T-helper 1 cell treated with Interleukin-12 subunit alpha and Interleukin-12 subunit beta and Interleukin-4 antibody, amounts not matched to agents 30 μg/mL and 1 μg/mL, for 36 hours (primary cell): ENCODE results near the gene OR2A25.
"Not testable (repeated sequence)": the region's sequence is repeated elsewhere in the genome, so short reads cannot be mapped to it uniquely, and the experiment has no call there.

Experiments
- H3K27ac Mint-ChIP-seq: one replicate; pipeline ENCODE4 v1.8.0; 2021; ENCODE audit warnings: mild to moderate bottlenecking, mixed read lengths
- H3K27me3 Mint-ChIP-seq: one replicate; pipeline ENCODE4 v1.8.0; 2021; ENCODE audit warnings: low read depth, mixed read lengths
- H3K36me3 Mint-ChIP-seq: one replicate; pipeline ENCODE4 v1.8.0; 2021; ENCODE audit warnings: low read depth, mixed read lengths
- H3K4me1 Mint-ChIP-seq: one replicate; pipeline ENCODE4 v1.8.0; 2021; ENCODE audit warnings: low read depth, mixed read lengths
- H3K4me3 Mint-ChIP-seq: one replicate; pipeline ENCODE4 v1.8.0; 2021; ENCODE audit warnings: mild to moderate bottlenecking, moderate library complexity, mixed read lengths
- H3K9me3 Mint-ChIP-seq: one replicate; pipeline ENCODE4 v1.8.0; 2021; ENCODE audit warnings: mixed read lengths

OR2A25 gene

DNA sequence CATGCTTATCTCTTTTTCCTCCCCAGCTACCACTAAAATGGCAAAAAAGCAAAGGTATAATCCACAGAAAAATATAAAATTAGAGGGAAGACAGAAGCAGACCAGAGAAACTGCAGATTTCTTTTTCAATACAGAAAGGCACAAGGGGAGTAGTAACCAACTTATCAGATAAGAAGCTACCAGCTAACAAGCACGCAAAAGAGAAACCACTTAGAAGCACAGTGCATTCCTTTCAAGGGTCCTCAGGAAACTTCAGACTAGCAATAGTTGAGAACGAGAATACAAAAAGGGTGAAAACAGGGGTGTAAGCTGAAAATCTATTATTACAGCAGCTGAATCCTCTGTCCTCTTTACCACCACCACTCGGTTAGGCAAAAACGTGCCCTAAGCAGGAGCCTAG is 30.7 kb upstream of the OR2A25 start:
- peaks cover 12% of the 10 kb centered on the region for H3K27me3 Mint-ChIP-seq
- no peak overlapping the region for H3K27ac Mint-ChIP-seq

DNA sequence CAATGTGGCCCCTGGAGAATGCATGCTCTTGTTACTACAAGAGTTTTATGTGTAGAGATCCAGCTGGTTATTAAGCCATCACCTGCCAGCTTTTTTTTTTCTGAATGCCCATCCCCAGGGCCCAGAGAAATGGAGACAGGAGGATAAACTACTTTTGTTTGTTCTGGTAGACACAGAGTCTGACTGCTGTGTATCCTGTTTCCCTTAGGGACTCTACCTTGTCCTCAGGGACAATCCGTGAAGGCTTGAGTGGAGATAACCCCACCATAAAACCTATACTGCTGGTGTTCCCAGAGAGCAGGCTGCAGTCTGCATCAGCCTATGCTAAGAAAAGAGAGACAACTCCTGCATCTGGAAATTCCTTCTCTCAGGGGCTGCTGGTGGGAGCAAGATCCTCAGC is 21.0 kb upstream of the OR2A25 start, which contains the start of gene OR2A5:
Gene OR2A5, plus strand, starts transcription at position 301 of the 400 bp plus-strand sequence. CDS start 1,454 bp downstream, outside the sequence.
- no peak within 1 kb of the TSS for H3K4me3 Mint-ChIP-seq
- no peak within 1 kb of the TSS for H3K27ac Mint-ChIP-seq
- H3K27me3 Mint-ChIP-seq = no peaks in the 10 kb centered on the region
- H3K4me1 Mint-ChIP-seq = no peaks in the 10 kb centered on the region
- no peaks in the 10 kb centered on the region for H3K9me3 Mint-ChIP-seq
- H3K36me3 Mint-ChIP-seq = no peaks in the 10 kb centered on the region

More for the DNA sequence above, 30.7 kb upstream of the OR2A25 start:
- Mint-ChIP-seq H3K9me3 (no peaks in the 10 kb centered on the region), H3K4me3 (no peak overlapping the region), H3K4me1 (no peaks in the 10 kb centered on the region), H3K36me3 (no peaks in the 10 kb centered on the region)

DNA sequence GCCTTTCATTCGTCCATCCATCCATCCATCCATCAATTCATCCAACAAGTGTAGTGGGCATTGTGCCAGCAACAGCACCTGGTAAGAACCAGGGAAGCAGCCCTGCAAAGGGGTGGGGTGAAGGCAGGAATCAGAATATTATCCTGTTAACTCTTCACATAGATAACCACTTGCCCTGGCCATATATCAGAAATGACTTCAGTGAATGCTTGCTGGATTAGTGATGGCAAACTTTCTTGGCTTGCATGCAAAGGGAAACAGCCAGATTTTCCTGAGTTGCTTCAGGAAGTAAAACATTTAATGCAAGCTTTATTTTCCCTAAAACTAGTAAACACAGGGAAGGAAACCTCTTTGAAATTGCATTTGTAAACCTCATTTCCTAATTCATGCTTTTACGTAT is 20.1 kb upstream of the OR2A25 start:
- Mint-ChIP-seq H3K36me3 (no peaks in the 10 kb centered on the region), H3K4me1 (no peaks in the 10 kb centered on the region), H3K27ac (no peak overlapping the region), H3K4me3 (no peak overlapping the region), H3K27me3 (peaks cover 5% of the 10 kb centered on the region), H3K9me3 (no peaks in the 10 kb centered on the region)

DNA sequence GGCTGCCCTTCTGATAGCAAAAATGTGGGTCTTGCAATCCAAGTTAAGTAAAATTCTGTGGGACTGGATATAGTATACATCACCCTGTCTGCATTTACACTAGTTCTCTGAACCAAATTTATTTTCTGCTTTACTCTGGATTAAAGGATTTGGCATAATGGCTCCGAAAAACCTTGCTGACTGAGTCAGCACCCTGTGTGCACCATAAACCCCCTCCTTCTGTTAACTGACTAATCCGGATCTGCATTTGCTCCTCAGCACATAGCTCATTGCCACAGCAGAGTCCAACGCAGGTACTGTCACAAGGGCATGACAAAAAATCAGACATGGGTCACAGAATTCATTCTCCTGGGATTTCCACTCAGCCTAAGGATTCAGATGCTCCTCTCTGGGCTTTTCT is 19.5 kb upstream of the OR2A25 start:
- no peaks in the 10 kb centered on the region for H3K36me3 Mint-ChIP-seq
- peaks cover 11% of the 10 kb centered on the region for H3K27me3 Mint-ChIP-seq
- H3K9me3 Mint-ChIP-seq = no peaks in the 10 kb centered on the region
- no peaks in the 10 kb centered on the region for H3K4me1 Mint-ChIP-seq
- no peak overlapping the region for H3K27ac Mint-ChIP-seq
- H3K4me3 Mint-ChIP-seq = no peak overlapping the region

DNA sequence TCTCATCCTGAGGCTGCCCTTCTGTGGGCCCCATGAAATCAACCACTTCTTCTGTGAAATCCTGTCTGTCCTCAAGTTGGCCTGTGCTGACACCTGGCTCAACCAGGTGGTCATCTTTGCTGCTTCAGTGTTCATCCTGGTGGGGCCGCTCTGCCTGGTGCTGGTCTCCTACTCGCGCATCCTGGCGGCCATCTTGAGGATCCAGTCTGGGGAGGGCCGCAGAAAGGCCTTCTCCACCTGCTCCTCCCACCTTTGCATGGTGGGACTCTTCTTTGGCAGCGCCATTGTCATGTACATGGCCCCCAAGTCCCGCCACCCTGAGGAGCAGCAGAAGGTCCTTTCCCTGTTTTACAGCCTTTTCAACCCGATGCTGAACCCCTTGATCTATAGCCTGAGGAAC is 18.7 kb upstream of the OR2A25 start:
- not testable (repeated sequence) for H3K4me1 Mint-ChIP-seq, H3K9me3 Mint-ChIP-seq, H3K36me3 Mint-ChIP-seq, H3K27ac Mint-ChIP-seq, H3K4me3 Mint-ChIP-seq
- peaks cover 12% of the 10 kb centered on the region for H3K27me3 Mint-ChIP-seq

DNA sequence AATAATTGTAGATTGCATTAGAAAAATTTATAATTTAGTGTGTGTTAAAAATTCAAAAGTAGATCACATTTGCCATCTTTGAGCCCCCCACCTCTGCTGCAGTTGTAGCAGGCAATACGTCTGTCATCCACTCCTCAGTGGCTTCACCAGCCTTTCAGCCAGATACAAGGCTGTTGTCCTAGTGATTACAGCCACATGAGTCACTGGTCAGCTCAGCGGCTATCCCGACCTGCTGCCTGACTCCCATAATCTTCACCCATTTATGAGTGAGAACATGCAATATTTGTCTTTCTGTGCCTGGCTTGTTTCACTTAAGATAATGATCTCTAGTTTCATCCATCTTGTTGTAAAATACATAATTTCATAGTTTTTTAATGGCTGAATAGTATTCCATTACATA is 11.7 kb upstream of the OR2A25 start:
- Mint-ChIP-seq H3K36me3 (no peaks in the 10 kb centered on the region), H3K9me3 (no peaks in the 10 kb centered on the region), H3K27ac (no peak overlapping the region), H3K4me3 (no peak overlapping the region), H3K27me3 (peaks cover 12% of the 10 kb centered on the region), H3K4me1 (no peaks in the 10 kb centered on the region)

DNA sequence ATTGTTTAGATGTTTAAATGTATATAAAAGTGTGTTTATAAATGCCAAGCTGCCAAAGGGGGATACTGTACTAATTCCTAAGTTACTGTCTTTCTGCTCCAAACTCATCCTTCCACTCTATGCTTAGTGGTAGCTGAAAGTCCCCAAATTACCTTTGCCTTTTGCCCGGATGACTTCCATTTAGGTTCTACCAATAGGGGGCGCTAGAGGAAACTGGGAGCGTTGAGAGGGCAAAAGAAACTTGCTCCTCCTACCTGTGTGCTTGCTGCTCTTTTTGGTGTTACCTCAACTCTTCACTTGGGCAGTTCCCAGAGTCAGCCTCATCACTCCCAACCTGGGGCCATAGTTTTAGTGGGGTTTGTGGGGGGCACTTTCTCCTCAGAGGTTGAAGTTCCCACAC is 5.9 kb upstream of the OR2A25 start:
- Mint-ChIP-seq H3K4me1 (no peaks in the 10 kb centered on the region), H3K27ac (no peak overlapping the region), H3K27me3 (peaks cover 7% of the 10 kb centered on the region), H3K9me3 (no peaks in the 10 kb centered on the region), H3K4me3 (no peak overlapping the region), H3K36me3 (no peaks in the 10 kb centered on the region)

DNA sequence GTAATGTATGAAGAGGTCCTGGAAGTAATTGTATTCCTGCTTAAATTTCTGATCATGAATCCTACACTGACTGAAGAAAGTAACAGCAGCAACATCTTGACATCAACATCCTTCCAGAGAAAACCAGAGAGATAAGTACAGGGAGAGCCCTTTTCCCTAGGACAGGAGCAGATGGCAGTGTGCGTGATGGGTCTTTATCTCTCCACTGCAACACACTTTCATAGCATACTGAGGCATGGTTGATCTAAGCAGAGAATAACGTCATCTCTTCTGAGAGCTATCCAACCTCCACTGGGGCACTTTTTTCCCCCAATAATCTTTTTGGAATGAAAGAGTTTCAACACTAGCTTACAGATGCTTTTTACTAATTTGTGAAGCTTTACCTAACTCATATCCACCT is 342 bp downstream of the OR2A25 start:
- Mint-ChIP-seq H3K4me1 (no peaks in the 10 kb centered on the region), H3K9me3 (no peaks in the 10 kb centered on the region), H3K27me3 (no peaks in the 10 kb centered on the region), H3K27ac (no peak overlapping the region), H3K4me3 (no peak overlapping the region), H3K36me3 (no peaks in the 10 kb centered on the region)

DNA sequence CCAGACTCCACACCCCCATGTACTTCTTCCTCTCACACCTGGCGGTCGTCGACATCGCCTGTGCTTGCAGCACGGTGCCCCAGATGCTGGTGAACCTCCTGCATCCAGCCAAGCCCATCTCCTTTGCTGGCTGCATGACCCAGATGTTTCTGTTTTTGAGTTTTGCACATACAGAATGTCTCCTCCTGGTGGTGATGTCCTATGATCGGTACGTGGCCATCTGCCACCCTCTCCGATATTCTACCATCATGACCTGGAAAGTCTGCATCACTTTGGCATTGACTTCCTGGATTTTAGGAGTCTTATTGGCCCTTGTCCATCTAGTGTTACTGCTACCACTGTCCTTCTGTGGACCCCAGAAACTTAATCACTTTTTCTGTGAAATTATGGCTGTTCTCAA is 4.8 kb downstream of the OR2A25 start:
- Mint-ChIP-seq H3K4me3 (no peak overlapping the region), H3K36me3 (no peaks in the 10 kb centered on the region), H3K27ac (no peak overlapping the region), H3K27me3 (no peaks in the 10 kb centered on the region), H3K4me1 (no peaks in the 10 kb centered on the region), H3K9me3 (no peaks in the 10 kb centered on the region)

DNA sequence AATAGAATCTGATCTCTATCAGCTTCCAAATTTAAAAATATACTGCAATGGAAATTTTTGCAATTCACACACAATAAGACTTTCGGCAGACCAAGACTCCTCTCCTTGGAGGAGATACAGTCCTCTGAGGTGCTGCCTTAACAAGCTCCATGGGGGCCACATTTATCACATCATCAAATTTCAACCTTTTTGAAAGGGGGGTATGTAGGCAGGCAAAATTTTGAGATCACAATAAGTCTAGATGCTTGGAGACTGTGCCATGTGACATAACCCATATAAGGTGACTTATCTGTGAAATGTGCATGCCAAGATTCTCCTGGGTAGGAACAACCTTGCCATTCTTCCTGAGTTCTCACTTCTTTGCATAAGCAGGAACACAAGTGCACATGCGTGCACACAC is 16.4 kb downstream of the OR2A25 start, which contains the start of gene OR2A12:
Gene OR2A12, plus strand, starts transcription at position 301 of the 400 bp plus-strand sequence. CDS start 8,830 bp downstream, outside the sequence.
- Mint-ChIP-seq H3K36me3 (no peaks in the 10 kb centered on the region), H3K4me1 (no peaks in the 10 kb centered on the region), H3K27me3 (no peaks in the 10 kb centered on the region), H3K9me3 (peaks cover 3% of the 10 kb centered on the region), H3K27ac (no peak within 1 kb of the TSS), H3K4me3 (no peak within 1 kb of the TSS)

DNA sequence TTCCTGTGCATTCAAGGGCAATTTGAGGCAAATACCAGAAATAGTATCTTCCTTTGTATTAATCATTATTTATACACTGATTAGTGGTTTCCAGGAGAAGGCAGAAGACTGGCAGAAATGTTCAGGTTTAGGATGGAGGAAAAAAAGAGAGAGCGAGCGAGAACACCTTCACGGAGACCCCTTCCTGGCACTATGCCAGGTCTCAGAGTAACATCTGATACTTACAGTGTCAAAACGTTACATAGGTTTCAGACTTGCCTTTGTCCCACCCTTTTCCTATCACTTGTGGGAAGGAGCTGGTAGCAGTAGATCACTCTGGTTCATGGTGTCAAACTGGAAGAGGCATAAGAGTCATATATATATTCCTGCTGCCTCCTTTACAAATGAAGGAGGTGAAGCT is 17.1 kb downstream of the OR2A25 start:
- H3K4me1 Mint-ChIP-seq = no peaks in the 10 kb centered on the region
- H3K36me3 Mint-ChIP-seq = no peaks in the 10 kb centered on the region
- H3K4me3 Mint-ChIP-seq = no peak overlapping the region

DNA sequence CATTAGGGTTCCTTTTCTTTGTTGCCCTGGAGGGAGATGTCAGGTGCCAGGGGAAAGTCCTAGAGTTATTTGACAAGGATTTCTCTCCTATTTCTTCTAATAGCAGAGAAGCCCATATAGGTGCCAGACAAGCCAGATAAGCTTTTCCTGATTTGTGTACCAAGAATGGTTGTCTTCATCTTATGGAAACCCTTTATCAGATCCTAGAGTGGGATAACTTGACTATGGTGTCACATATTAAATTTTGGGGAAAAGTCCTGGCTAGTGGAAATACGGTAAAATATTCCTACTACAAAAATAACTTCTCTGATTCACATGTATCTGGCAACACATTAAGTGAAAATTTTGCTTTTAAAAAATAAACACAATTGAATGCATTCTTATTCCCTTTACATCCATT is 17.6 kb downstream of the OR2A25 start:
- H3K27ac Mint-ChIP-seq = no peak overlapping the region
- no peaks in the 10 kb centered on the region for H3K4me1 Mint-ChIP-seq
- H3K36me3 Mint-ChIP-seq = no peaks in the 10 kb centered on the region
- H3K9me3 Mint-ChIP-seq = peaks cover 3% of the 10 kb centered on the region
- no peaks in the 10 kb centered on the region for H3K27me3 Mint-ChIP-seq
- no peak overlapping the region for H3K4me3 Mint-ChIP-seq

More for the DNA sequence above, 17.1 kb downstream of the OR2A25 start:
- no peaks in the 10 kb centered on the region for H3K27me3 Mint-ChIP-seq
- H3K27ac Mint-ChIP-seq = no peak overlapping the region
- peaks cover 3% of the 10 kb centered on the region for H3K9me3 Mint-ChIP-seq

DNA sequence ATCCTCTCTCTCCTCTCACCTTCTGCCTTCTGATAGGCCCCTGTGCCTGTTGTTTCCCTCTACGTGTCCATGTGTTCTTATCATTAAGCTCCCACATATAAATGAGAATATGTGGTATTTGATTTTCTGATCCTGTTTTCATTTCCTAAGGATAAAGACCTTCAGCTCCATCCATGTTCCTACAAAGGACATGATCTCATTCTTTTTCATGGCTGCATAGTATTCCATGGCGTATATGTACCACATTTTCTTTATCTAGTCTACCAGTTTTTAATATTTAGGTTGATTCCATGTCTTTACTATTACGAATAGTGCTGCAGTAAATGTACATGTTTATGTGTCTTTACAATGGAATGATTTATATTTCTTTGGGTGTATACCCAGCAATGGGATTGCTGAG is 21.1 kb downstream of the OR2A25 start:
- Mint-ChIP-seq H3K9me3 (peaks cover 3% of the 10 kb centered on the region), H3K27ac (no peak overlapping the region), H3K4me3 (no peak overlapping the region), H3K27me3 (no peaks in the 10 kb centered on the region), H3K4me1 (no peaks in the 10 kb centered on the region), H3K36me3 (no peaks in the 10 kb centered on the region)

DNA sequence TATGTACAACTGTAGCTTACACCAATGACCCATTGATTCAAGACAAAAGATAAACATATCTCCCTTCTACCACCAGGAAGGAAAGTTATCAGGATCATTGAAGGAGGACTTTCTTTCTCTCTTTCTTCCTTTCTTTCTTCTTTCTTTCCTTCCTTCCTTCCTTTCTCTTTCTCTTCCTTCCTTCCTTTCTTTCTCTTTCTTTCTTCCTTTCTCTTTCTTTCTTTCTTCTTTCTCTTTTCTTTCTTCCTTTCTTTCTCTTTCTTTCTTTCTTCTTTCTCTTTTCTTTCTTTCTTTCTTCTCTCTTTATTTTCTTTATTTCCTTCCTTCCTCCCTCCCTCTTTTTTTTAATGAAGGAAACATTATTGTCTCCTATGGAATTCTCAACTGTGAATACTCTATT is 29.2 kb downstream of the OR2A25 start:
- no peaks in the 10 kb centered on the region for H3K4me1 Mint-ChIP-seq
- peaks cover 8% of the 10 kb centered on the region for H3K27me3 Mint-ChIP-seq

DNA sequence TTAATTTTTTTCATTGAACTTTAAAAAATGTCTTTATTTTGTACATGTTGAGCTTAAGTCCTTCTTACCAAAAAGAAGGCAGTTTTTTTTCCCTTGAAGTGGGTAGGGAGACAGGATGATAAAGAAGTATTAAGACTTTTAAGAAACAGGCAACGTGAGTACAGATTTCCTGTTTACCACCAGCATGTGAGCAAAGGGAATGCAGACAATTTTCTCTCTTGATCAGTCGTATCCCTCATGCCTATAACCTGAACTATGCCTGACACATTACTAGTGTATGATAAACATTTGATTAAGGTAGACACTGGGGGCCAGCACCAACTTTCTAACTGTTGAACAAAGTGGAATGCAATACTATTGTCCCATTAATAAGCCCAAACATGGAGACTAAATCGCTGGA is 31.0 kb downstream of the OR2A25 start:
- H3K27ac Mint-ChIP-seq = no peak overlapping the region
- H3K4me3 Mint-ChIP-seq = no peak overlapping the region
- H3K36me3 Mint-ChIP-seq = no peaks in the 10 kb centered on the region
- no peaks in the 10 kb centered on the region for H3K4me1 Mint-ChIP-seq
- H3K9me3 Mint-ChIP-seq = no peaks in the 10 kb centered on the region
- peaks cover 8% of the 10 kb centered on the region for H3K27me3 Mint-ChIP-seq

More for the DNA sequence above, 29.2 kb downstream of the OR2A25 start:
- Mint-ChIP-seq H3K36me3 (no peaks in the 10 kb centered on the region), H3K9me3 (no peaks in the 10 kb centered on the region), H3K4me3 (no peak overlapping the region), H3K27ac (no peak overlapping the region)

DNA sequence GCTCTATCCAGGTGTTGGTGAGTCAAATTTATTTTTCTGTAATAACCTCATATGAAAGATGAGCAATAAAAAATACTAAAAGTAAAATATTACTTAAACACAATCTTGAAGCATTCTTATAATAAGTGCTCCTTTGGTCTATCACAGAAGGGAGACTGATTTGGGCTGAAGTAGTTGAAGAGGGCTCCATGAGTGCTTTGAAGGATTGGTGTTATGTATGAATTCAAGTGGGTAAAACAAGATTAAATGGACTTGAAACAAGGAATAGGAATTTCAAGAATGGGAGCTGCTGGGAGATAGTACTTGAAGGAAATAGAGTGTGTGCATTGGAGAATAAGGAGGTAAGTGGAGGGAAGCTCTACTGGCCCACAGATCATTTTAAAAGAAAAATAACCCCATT is 32.4 kb downstream of the OR2A25 start:
- no peaks in the 10 kb centered on the region for H3K36me3 Mint-ChIP-seq
- H3K27ac Mint-ChIP-seq = no peak overlapping the region
- H3K4me1 Mint-ChIP-seq = no peaks in the 10 kb centered on the region
- peaks cover 8% of the 10 kb centered on the region for H3K27me3 Mint-ChIP-seq
- H3K4me3 Mint-ChIP-seq = no peak overlapping the region
- H3K9me3 Mint-ChIP-seq = no peaks in the 10 kb centered on the region
